Measurements from ENCODE around the gene RRH. TPM values are rescaled to one million over a fixed set of nuclear protein-coding genes. Genes with fewer than 3 reads are reported as not detected.
"Not testable (repeated sequence)": the region's sequence is repeated elsewhere in the genome, so short reads cannot be mapped to it uniquely, and the experiment has no call there.

Gene RRH, protein sequence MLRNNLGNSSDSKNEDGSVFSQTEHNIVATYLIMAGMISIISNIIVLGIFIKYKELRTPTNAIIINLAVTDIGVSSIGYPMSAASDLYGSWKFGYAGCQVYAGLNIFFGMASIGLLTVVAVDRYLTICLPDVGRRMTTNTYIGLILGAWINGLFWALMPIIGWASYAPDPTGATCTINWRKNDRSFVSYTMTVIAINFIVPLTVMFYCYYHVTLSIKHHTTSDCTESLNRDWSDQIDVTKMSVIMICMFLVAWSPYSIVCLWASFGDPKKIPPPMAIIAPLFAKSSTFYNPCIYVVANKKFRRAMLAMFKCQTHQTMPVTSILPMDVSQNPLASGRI
- total RNA-seq = under 0.01 TPM

DNA sequence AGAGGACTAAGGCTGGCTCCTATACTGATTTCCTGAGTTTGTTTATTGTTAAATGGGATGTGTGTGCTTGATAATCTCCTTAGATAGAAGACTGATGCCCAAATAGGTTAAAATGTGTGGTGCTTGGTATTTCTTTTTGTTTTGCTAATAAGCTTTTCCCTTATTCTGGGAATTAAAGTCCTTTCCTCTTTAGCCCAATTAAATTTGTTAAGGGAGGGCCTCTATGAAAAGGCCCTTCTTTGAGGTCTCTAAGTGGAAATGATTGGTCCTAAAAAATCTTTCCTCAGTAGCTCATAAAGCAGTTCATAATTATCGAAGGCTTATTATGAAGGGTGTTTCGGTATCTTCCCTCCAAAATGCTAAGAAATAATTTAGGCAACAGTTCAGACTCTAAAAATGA, at the start of gene RRH:
TSS of gene RRH (plus strand) at position 301 of the 400 bp plus-strand sequence. CDS start at position 357, 56 bp downstream.
- Histone ChIP-seq H3K27ac (ENCODE audit: low read depth, low read length) (no peak within 1 kb of the TSS), H3K9ac (ENCODE audit: low read depth in 1 of 3, low read length in 3 of 3) (peak within 1 kb of the TSS in 1 of 3 donors; percentile 10), H3K36me3 (ENCODE audit: control insufficient read depth in 3 of 3, insufficient read depth in 3 of 3, low read length in 3 of 3) (peaks cover 3 to 20% (median 16%) of the 10 kb centered on the region in 3 donors), H3K4me1 (ENCODE audit: control insufficient read depth in 3 of 3, insufficient read depth in 3 of 3, low read length in 3 of 3) (no peaks in the 10 kb centered on the region), H3K4me3 (ENCODE audit: low read length in 3 of 3) (no peak within 1 kb of the TSS), H3K9me3 (ENCODE audit: control insufficient read depth in 3 of 3, low read length in 3 of 3) (no peaks in the 10 kb centered on the region), H3K27me3 (ENCODE audit: control insufficient read depth in 3 of 3, insufficient read depth in 3 of 3, low read length in 3 of 3) (no peaks in the 10 kb centered on the region)

DNA sequence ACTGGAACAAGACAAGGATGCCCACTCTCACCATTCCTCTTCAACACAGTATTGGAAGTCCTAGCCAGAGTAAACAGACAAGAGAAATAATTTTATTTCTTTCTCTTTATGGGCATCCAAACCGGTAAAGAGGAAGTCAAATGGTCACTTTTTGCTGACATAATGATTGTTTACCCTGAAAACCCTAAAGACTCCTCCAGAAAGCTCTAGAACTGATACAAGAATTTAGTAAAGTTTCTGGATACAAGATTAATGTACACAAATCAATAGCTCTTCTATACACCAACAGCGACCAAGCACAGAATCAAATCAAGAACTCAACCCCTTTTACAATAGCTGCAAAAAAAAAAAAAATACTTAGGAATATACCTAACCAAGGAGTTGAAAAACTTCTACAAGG, 45.7 kb upstream of the RRH start:
- not testable (repeated sequence) for H3K4me1 ChIP-seq (ENCODE audit: control insufficient read depth in 3 of 3, insufficient read depth in 3 of 3, low read length in 3 of 3); H3K9ac ChIP-seq (ENCODE audit: low read depth in 1 of 3, low read length in 3 of 3); H3K36me3 ChIP-seq (ENCODE audit: control insufficient read depth in 3 of 3, insufficient read depth in 3 of 3, low read length in 3 of 3); H3K9me3 ChIP-seq (ENCODE audit: control insufficient read depth in 3 of 3, low read length in 3 of 3); H3K27ac ChIP-seq (ENCODE audit: low read depth, low read length); H3K27me3 ChIP-seq (ENCODE audit: control insufficient read depth in 3 of 3, insufficient read depth in 3 of 3, low read length in 3 of 3); H3K4me3 ChIP-seq (ENCODE audit: low read length in 3 of 3)

DNA sequence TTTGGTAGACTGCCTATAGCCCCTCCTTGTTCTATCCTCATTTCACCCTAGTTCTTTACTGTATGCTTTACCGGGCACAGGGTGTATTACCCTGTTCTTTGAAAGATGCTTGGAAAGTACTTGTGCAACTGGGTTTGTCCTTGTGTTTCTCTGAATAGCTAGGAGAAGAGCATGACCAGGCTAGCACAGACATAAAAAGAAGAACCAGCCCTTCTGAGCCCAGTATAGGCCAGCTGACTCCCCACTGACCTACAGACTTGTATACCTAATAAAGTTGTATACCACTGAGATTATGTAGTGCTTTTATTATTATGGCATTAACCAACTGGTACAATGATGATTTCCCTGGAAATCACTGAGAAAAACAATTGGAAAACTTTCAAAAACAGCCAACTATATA, 40.9 kb upstream of the RRH start:
- Histone ChIP-seq H3K27me3 (ENCODE audit: control insufficient read depth in 3 of 3, insufficient read depth in 3 of 3, low read length in 3 of 3) (no peaks in the 10 kb centered on the region), H3K4me3 (ENCODE audit: low read length in 3 of 3) (no peak overlapping the region), H3K4me1 (ENCODE audit: control insufficient read depth in 3 of 3, insufficient read depth in 3 of 3, low read length in 3 of 3) (no peaks in the 10 kb centered on the region), H3K9ac (ENCODE audit: low read depth in 1 of 3, low read length in 3 of 3) (no peak overlapping the region), H3K9me3 (ENCODE audit: control insufficient read depth in 3 of 3, low read length in 3 of 3) (no peaks in the 10 kb centered on the region), H3K36me3 (ENCODE audit: control insufficient read depth in 3 of 3, insufficient read depth in 3 of 3, low read length in 3 of 3) (no peaks in the 10 kb centered on the region), H3K27ac (ENCODE audit: low read depth, low read length) (no peak overlapping the region)

DNA sequence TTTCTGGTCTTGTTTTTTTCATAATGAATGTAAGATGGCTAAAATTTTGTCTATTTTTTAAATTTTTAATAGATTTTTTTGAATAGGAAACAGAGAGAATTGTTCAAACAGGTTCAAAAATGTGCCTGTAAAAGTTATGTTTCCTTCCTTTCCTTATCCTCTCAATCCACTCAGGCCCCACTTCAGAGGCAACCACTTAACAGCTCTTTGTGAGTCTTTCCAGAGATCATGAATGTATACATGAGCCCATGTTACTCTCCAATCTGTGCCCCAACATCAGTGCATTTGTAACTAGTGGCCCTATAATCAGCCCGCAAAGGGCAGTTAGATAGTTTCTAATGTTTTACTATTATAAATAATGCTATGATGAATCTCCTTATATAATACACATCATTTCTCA, 40.0 kb upstream of the RRH start:
- H3K9me3 ChIP-seq (ENCODE audit: control insufficient read depth in 3 of 3, low read length in 3 of 3) = no peaks in the 10 kb centered on the region
- H3K4me3 ChIP-seq (ENCODE audit: low read length in 3 of 3) = no peak overlapping the region
- no peaks in the 10 kb centered on the region for H3K4me1 ChIP-seq (ENCODE audit: control insufficient read depth in 3 of 3, insufficient read depth in 3 of 3, low read length in 3 of 3)
- no peaks in the 10 kb centered on the region for H3K36me3 ChIP-seq (ENCODE audit: control insufficient read depth in 3 of 3, insufficient read depth in 3 of 3, low read length in 3 of 3)
- no peak overlapping the region for H3K9ac ChIP-seq (ENCODE audit: low read depth in 1 of 3, low read length in 3 of 3)
- H3K27me3 ChIP-seq (ENCODE audit: control insufficient read depth in 3 of 3, insufficient read depth in 3 of 3, low read length in 3 of 3) = no peaks in the 10 kb centered on the region
- H3K27ac ChIP-seq (ENCODE audit: low read depth, low read length) = no peak overlapping the region

DNA sequence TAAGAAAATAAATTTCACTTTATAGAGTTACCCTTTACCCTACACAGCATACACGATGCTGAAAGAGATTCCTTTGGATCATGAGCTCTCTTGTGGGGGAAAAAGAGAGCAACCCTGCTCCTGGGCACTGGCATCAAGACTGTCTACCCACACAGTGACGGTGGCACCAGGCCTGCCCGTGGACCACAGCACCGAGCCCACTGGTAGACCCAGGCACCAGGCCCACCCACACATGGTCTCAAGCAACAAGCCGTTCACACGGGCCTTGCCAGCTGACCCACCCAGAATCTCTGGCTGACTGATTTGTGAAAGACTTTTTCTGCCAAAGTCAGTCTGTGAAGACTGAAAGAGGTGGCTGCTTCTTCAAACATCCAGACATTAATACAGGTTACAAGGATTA, 32.7 kb upstream of the RRH start:
- Histone ChIP-seq H3K9ac (ENCODE audit: low read depth in 1 of 3, low read length in 3 of 3) (no peak overlapping the region), H3K4me1 (ENCODE audit: control insufficient read depth in 3 of 3, insufficient read depth in 3 of 3, low read length in 3 of 3) (no peaks in the 10 kb centered on the region), H3K9me3 (ENCODE audit: control insufficient read depth in 3 of 3, low read length in 3 of 3) (no peaks in the 10 kb centered on the region), H3K27ac (ENCODE audit: low read depth, low read length) (no peak overlapping the region), H3K27me3 (ENCODE audit: control insufficient read depth in 3 of 3, insufficient read depth in 3 of 3, low read length in 3 of 3) (no peaks in the 10 kb centered on the region), H3K36me3 (ENCODE audit: control insufficient read depth in 3 of 3, insufficient read depth in 3 of 3, low read length in 3 of 3) (no peaks in the 10 kb centered on the region), H3K4me3 (ENCODE audit: low read length in 3 of 3) (no peak overlapping the region)

DNA sequence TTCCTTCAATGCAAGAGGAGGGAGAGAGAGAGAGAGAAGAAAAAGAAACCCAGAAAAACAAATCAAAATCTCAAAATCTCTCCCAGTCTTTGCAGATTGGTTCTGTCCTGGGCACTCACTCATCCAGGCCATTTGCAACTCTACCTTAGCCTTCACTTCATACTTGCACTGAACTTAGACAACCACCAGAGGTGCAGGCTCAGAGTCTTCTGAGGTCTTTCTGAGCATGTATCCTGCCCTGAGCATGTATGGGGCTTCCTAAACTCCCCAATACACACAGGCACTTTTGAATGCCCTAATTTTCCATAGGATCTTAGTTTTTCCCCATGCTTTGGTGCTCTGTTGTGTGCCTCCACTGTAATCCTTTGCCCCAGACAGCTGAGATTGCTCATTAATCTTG, 28.9 kb upstream of the RRH start:
- Histone ChIP-seq H3K9me3 (ENCODE audit: control insufficient read depth in 3 of 3, low read length in 3 of 3) (no peaks in the 10 kb centered on the region), H3K4me3 (ENCODE audit: low read length in 3 of 3) (no peak overlapping the region), H3K36me3 (ENCODE audit: control insufficient read depth in 3 of 3, insufficient read depth in 3 of 3, low read length in 3 of 3) (no peaks in the 10 kb centered on the region), H3K27me3 (ENCODE audit: control insufficient read depth in 3 of 3, insufficient read depth in 3 of 3, low read length in 3 of 3) (no peaks in the 10 kb centered on the region), H3K9ac (ENCODE audit: low read depth in 1 of 3, low read length in 3 of 3) (no peak overlapping the region), H3K27ac (ENCODE audit: low read depth, low read length) (no peak overlapping the region), H3K4me1 (ENCODE audit: control insufficient read depth in 3 of 3, insufficient read depth in 3 of 3, low read length in 3 of 3) (peaks cover 0 to 3% (median 0%) of the 10 kb centered on the region in 3 donors)

DNA sequence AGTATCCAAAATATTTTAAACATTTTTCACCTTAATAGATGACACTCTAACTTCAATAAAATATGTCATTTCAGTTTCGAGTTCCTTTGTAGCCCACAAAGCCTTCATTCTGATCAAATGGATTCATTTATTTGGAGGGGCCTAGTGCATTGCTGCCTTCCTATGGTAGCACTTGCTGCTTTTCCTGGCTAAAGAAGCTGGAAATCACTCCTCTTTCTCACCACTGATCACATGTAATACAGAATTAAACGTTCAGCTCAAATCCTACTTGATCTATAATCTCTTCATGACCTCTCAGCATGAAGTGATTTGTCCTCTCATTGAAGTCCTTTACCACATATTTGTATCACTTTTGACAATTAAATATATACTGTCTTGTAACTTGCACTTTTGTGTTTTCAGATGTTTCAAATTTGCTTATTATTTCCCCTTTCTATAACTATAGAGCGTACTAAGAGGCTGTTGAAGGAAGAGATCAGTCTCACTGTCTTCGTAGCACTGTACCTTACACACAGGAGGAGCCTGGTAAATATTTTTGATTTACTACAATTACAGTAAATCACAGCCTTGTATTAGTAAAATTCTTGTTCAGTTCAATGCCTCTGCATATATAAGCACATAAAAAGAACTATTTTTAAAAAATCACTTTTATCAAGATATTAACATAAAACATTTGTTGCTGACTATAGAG, 26.5 kb upstream of the RRH start:
- H3K27ac ChIP-seq (ENCODE audit: low read depth, low read length) = no peak overlapping the region

DNA sequence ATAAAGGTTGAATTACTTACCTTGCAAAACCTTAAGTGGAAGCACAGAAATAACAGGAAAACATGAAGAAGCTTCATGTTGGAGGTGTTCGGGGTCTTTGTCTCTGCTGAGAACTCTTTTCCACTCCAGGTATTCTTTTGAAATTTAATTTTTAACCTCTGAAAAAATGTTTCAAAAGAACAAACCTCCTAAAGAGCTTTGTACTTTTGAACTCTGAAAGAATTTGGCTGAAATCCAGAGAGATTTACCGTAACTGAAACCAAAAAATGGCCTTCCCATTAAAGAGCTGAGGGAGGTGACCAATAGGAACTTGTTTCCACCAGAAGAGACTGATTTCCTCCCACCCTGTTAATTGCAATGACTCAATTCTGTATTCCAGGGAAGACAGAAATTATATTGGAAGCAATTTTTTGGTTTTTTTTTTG, 25.9 kb upstream of the RRH start, which contains the start of gene CFI:
TSS of gene CFI (minus strand) at position 105 of the 425 bp plus-strand sequence. CDS start at position 77, 28 bp downstream.
- Histone ChIP-seq H3K9ac (ENCODE audit: low read depth in 1 of 3, low read length in 3 of 3) (peak within 1 kb of the TSS in 1 of 3 donors; percentile 36), H3K27ac (ENCODE audit: low read depth, low read length) (no peak within 1 kb of the TSS), H3K4me3 (ENCODE audit: low read length in 3 of 3) (peak within 1 kb of the TSS in 2 of 3 donors; percentile 0 to 64), H3K4me1 (ENCODE audit: control insufficient read depth in 3 of 3, insufficient read depth in 3 of 3, low read length in 3 of 3) (peaks cover 0 to 3% (median 0%) of the 10 kb centered on the region in 3 donors), H3K27me3 (ENCODE audit: control insufficient read depth in 3 of 3, insufficient read depth in 3 of 3, low read length in 3 of 3) (no peaks in the 10 kb centered on the region), H3K9me3 (ENCODE audit: control insufficient read depth in 3 of 3, low read length in 3 of 3) (no peaks in the 10 kb centered on the region), H3K36me3 (ENCODE audit: control insufficient read depth in 3 of 3, insufficient read depth in 3 of 3, low read length in 3 of 3) (no peaks in the 10 kb centered on the region)

More for the DNA sequence above, 26.5 kb upstream of the RRH start:
- Histone ChIP-seq H3K4me1 (ENCODE audit: control insufficient read depth in 3 of 3, insufficient read depth in 3 of 3, low read length in 3 of 3) (peaks cover 0 to 3% (median 0%) of the 10 kb centered on the region in 3 donors), H3K27me3 (ENCODE audit: control insufficient read depth in 3 of 3, insufficient read depth in 3 of 3, low read length in 3 of 3) (no peaks in the 10 kb centered on the region), H3K9ac (ENCODE audit: low read depth in 1 of 3, low read length in 3 of 3) (peak overlapping the region in 1 of 3 donors; percentile 36), H3K4me3 (ENCODE audit: low read length in 3 of 3) (peak overlapping the region in 2 of 3 donors; percentile 0 to 64), H3K36me3 (ENCODE audit: control insufficient read depth in 3 of 3, insufficient read depth in 3 of 3, low read length in 3 of 3) (no peaks in the 10 kb centered on the region), H3K9me3 (ENCODE audit: control insufficient read depth in 3 of 3, low read length in 3 of 3) (no peaks in the 10 kb centered on the region)

DNA sequence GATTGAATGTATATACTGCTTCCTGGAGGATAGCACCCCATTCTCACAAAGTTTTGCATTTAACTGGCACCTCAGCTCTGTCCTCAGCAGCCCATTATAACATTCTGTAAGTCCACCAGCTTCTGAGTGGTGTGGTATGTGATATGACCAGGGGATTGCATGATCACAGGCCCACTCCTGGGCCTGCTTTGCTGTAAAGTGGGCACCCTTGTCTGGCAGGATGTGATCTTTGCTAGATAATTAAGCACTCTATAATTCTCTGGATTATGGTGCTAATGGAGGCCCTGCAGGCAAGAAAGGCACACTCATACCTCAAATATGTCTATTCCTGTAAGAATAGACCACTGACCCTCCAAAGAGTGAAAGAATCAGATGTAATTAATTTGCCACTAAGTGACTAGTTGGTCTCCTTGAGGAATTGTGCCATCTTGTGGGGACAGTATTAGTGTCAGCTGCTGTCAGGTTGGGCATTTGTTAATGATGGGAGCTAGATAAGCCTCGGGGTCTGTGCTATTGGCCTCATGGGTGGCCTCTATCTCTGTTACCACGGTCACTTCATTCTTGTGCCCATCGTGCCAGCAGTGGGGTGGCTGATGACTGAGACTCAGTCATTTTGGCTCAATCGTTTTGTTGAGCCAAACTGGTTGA, 23.7 kb upstream of the RRH start:
- Histone ChIP-seq H3K4me1 (ENCODE audit: control insufficient read depth in 3 of 3, insufficient read depth in 3 of 3, low read length in 3 of 3) (peaks cover 0 to 3% (median 0%) of the 10 kb centered on the region in 3 donors), H3K27ac (ENCODE audit: low read depth, low read length) (no peak overlapping the region), H3K4me3 (ENCODE audit: low read length in 3 of 3) (no peak overlapping the region), H3K27me3 (ENCODE audit: control insufficient read depth in 3 of 3, insufficient read depth in 3 of 3, low read length in 3 of 3) (no peaks in the 10 kb centered on the region), H3K9me3 (ENCODE audit: control insufficient read depth in 3 of 3, low read length in 3 of 3) (no peaks in the 10 kb centered on the region), H3K9ac (ENCODE audit: low read depth in 1 of 3, low read length in 3 of 3) (no peak overlapping the region), H3K36me3 (ENCODE audit: control insufficient read depth in 3 of 3, insufficient read depth in 3 of 3, low read length in 3 of 3) (no peaks in the 10 kb centered on the region)

DNA sequence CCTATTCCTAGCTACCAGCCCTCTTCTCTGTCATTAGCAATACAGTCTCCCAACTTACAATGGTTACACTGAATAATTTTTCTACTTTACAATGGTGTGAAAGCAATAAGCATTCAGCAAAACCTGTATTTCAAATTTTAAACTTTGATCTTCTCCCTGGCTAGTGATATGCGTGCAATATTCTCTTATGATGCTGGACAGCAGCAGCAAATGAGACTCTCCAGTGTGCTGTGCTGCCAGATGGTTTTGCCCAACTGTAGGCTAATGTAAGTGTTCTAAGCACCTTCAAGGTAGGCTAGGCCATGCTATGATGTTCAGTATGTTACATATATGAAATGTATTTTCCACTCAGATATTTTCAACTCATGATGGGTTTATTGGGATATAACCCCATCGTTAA, 18.1 kb upstream of the RRH start:
- Histone ChIP-seq H3K9ac (ENCODE audit: low read depth in 1 of 3, low read length in 3 of 3) (no peak overlapping the region), H3K27ac (ENCODE audit: low read depth, low read length) (no peak overlapping the region), H3K36me3 (ENCODE audit: control insufficient read depth in 3 of 3, insufficient read depth in 3 of 3, low read length in 3 of 3) (no peaks in the 10 kb centered on the region), H3K9me3 (ENCODE audit: control insufficient read depth in 3 of 3, low read length in 3 of 3) (no peaks in the 10 kb centered on the region), H3K4me1 (ENCODE audit: control insufficient read depth in 3 of 3, insufficient read depth in 3 of 3, low read length in 3 of 3) (peaks cover 0 to under 1% (median 0%) of the 10 kb centered on the region in 3 donors), H3K27me3 (ENCODE audit: control insufficient read depth in 3 of 3, insufficient read depth in 3 of 3, low read length in 3 of 3) (no peaks in the 10 kb centered on the region), H3K4me3 (ENCODE audit: low read length in 3 of 3) (no peak overlapping the region)
